Thyroid gland (tissue), 4 donors: ENCODE results near the gene PDIA2. TPM values are rescaled to one million over a fixed set of nuclear protein-coding genes. Genes with fewer than 3 reads are reported as not detected.

Experiments used
- DNase-seq, 2 donors: peaks; one replicate each; pipeline ENCODE4 v3.0.0-alpha.2; 2019
- H3K27ac ChIP-seq, 3 donors: fragments of 200-600 bp; sonication (generic); 1 replicate in 2 of 3; 2 replicates in 1 of 3; pipeline ENCODE4 v1.5.1; 2016 to 2019; ENCODE audit warnings: mild to moderate bottlenecking in 1 of 3, moderate library complexity in 1 of 3
- H3K27me3 ChIP-seq: fragments of 200-600 bp; sonication (generic); one replicate; pipeline ENCODE4 v1.5.1; 2019
- H3K36me3 ChIP-seq, 2 donors: fragments of 200-600 bp; sonication (generic); one replicate each; pipeline ENCODE4 v1.5.1; 2016 to 2019
- H3K4me1 ChIP-seq, 2 donors: fragments of 200-600 bp; sonication (generic); one replicate each; pipeline ENCODE4 v1.5.1; 2017 to 2019
- H3K4me3 ChIP-seq, 3 donors: fragments of 200-600 bp; sonication (generic); replicated peaks in 1 of 3; 1 replicate in 2 of 3; 2 replicates in 1 of 3; pipeline ENCODE4 v1.5.1; 2016; ENCODE audit warnings: mild to moderate bottlenecking in 1 of 3
- H3K9me3 ChIP-seq: fragments of 200-600 bp; sonication (generic); one replicate; pipeline ENCODE4 v1.5.1; 2017
- CTCF ChIP-seq, 6 experiments: fragments of 200-600 bp in 3 of 6; fragments of 450-650 bp in 3 of 6; sonication (generic) in 3 of 6; IDR thresholded peaks; one replicate each; pipeline ENCODE4 v1.5.1; 2016 to 2019; ENCODE audit warnings: antibody characterized with exemption in 6 of 6, mild to moderate bottlenecking in 2 of 6, inconsistent platforms in 1 of 6, moderate library complexity in 1 of 6
- POLR2A ChIP-seq, 2 donors: fragments of 450-650 bp; IDR thresholded peaks; one replicate each; pipeline ENCODE4 v1.6.1; 2017; ENCODE audit warnings: antibody characterized with exemption in 2 of 2, mild to moderate bottlenecking in 2 of 2, moderate library complexity in 1 of 2
- WGBS, 2 donors: methylation state at CpG; one replicate each; pipeline ENCODE4 v1.1.5; 2017; 5-methylcytosine and 5-hydroxymethylcytosine counted together
- intact Hi-C: fragments of 100-400 bp; cut with DNase I; formaldehyde crosslinking; loops from one replicate; pipeline ENCODE4 v1.15.1; 2023
- total RNA-seq, 4 donors: library from RNA; depleted of rRNA; stranded (reverse); fragments of >200 nt; gene quantifications; one replicate each; pipeline ENCODE4 v1.2.3, GENCODE V29; 2016

Gene PDIA2
- total RNA-seq, 4 donors from 2014 or later = 0.81 TPM; not detected in 3

- no peak overlapping the region for H3K27ac ChIP-seq
- WGBS, 2 donors = 88 to 91% methylated on average over 10 of the region's 10 CpGs
- TF ChIP-seq CTCF (IDR thresholded peaks at IDR 0.05) (no peak), POLR2A (IDR thresholded peaks at IDR 0.05) (no peak)
- H3K4me1 ChIP-seq = peaks cover 8 to 10% of the 10 kb centered on the region in 2 donors
- no peaks in the 10 kb centered on the region for H3K27me3 ChIP-seq
- no peak overlapping the region for H3K4me3 ChIP-seq
- DNase-seq = no peak
- no peaks in the 10 kb centered on the region for H3K9me3 ChIP-seq
- intact Hi-C loops = no loop called here
- H3K36me3 ChIP-seq = peaks cover 42 to 55% of the 10 kb centered on the region in 2 donors
Measured at GRCh38 chr16:259226-259625, 23.7 kb upstream of the PDIA2 start.

GRCh38 chr16:259814-260253, 23.1 kb upstream of the PDIA2 start:
- H3K4me1 ChIP-seq = peaks cover 8 to 10% of the 10 kb centered on the region in 2 donors
- H3K36me3 ChIP-seq = peaks cover 48 to 55% of the 10 kb centered on the region in 2 donors
- DNase-seq = no peak
- H3K9me3 ChIP-seq = no peaks in the 10 kb centered on the region
- WGBS, 2 donors = 91 to 100% methylated on average over 7 to 10 of the region's 13 CpGs
- no peak overlapping the region for H3K4me3 ChIP-seq
- TF ChIP-seq CTCF (IDR thresholded peaks at IDR 0.05) = no peak
- no peak for TF ChIP-seq POLR2A (IDR thresholded peaks at IDR 0.05)
- intact Hi-C loops = no loop called here
- no peaks in the 10 kb centered on the region for H3K27me3 ChIP-seq
- no peak overlapping the region for H3K27ac ChIP-seq

- Histone ChIP-seq H3K36me3 (peaks cover 50 to 59% of the 10 kb centered on the region in 2 donors), H3K27me3 (no peaks in the 10 kb centered on the region), H3K4me1 (peaks cover 8 to 10% of the 10 kb centered on the region in 2 donors), H3K27ac (no peak overlapping the region), H3K9me3 (no peaks in the 10 kb centered on the region), H3K4me3 (no peak overlapping the region)
- 98 to 99% methylated on average over 13 to 17 of the region's 19 CpGs for WGBS, 2 donors
- TF ChIP-seq CTCF (IDR thresholded peaks at IDR 0.05) = no peak
- TF ChIP-seq POLR2A (IDR thresholded peaks at IDR 0.05) = no peak
- no peak for DNase-seq
- intact Hi-C loops = no loop called here
Measured at GRCh38 chr16:260326-260725, 22.6 kb upstream of the PDIA2 start.

GRCh38 chr16:261031-261691, 21.8 kb upstream of the PDIA2 start:
- Histone ChIP-seq H3K36me3 (peaks cover 50 to 53% of the 10 kb centered on the region in 2 donors), H3K27ac (no peak overlapping the region), H3K9me3 (no peaks in the 10 kb centered on the region), H3K4me1 (peaks cover 8 to 10% of the 10 kb centered on the region in 2 donors), H3K27me3 (no peaks in the 10 kb centered on the region), H3K4me3 (no peak overlapping the region)
- intact Hi-C loops = no loop called here
- peak; percentile 94 for DNase-seq
- WGBS, 2 donors = 65 to 85% methylated on average over 10 to 21 of the region's 28 CpGs
- no peak for TF ChIP-seq CTCF (IDR thresholded peaks at IDR 0.05)
- no peak for TF ChIP-seq POLR2A (IDR thresholded peaks at IDR 0.05)

GRCh38 chr16:262121-262745, 20.7 kb upstream of the PDIA2 start:
- WGBS, 2 donors = 92 to 94% methylated on average over 17 to 29 of the region's 29 CpGs
- peaks cover 8 to 10% of the 10 kb centered on the region in 2 donors for H3K4me1 ChIP-seq
- peaks cover 50 to 51% of the 10 kb centered on the region in 2 donors for H3K36me3 ChIP-seq

More at GRCh38 chr16:262121-262745, 20.7 kb upstream of the PDIA2 start:
- no peak for TF ChIP-seq CTCF (IDR thresholded peaks at IDR 0.05)
- TF ChIP-seq POLR2A (IDR thresholded peaks at IDR 0.05) = no peak
- intact Hi-C loops = no loop called here
- no peak for DNase-seq
- Histone ChIP-seq H3K4me3 (no peak overlapping the region), H3K9me3 (no peaks in the 10 kb centered on the region), H3K27ac (no peak overlapping the region), H3K27me3 (no peaks in the 10 kb centered on the region)
